H9 (cell line): ENCODE results near the gene ITIH2. TPM values are rescaled to one million over a fixed set of nuclear protein-coding genes. Genes with fewer than 3 reads are reported as not detected.

Source experiments
- DNase-seq: peaks from one replicate; pipeline ENCODE4 v3.0.0-alpha.2; 2017
- H2AFZ ChIP-seq: one replicate; pipeline ENCODE4 v1.6.1; 2013; ENCODE audit warnings: mild to moderate bottlenecking, low read length, control low read depth, moderate library complexity
- H2AK5ac ChIP-seq: 2 replicates; pipeline ENCODE4 v1.6.1; 2013; ENCODE audit warnings: low read length, control low read depth, mixed read lengths; ENCODE audit not compliant: insufficient read length
- H2BK120ac ChIP-seq: one replicate; pipeline ENCODE4 v1.6.1; 2013; ENCODE audit warnings: low read depth, mild to moderate bottlenecking, low read length, control low read depth, inconsistent platforms; ENCODE audit not compliant: poor library complexity, severe bottlenecking
- H2BK12ac ChIP-seq: 2 replicates; pipeline ENCODE4 v1.6.1; 2013; ENCODE audit warnings: low read length, control low read depth, mixed read lengths, low read depth; ENCODE audit not compliant: insufficient read length
- H2BK15ac ChIP-seq: 2 replicates; pipeline ENCODE4 v1.6.1; 2013; ENCODE audit warnings: low read depth, low read length, control low read depth
- H2BK20ac ChIP-seq: one replicate; pipeline ENCODE4 v1.6.1; 2013; ENCODE audit warnings: low read depth, mild to moderate bottlenecking, low read length, control low read depth, inconsistent platforms; ENCODE audit not compliant: poor library complexity, severe bottlenecking
- H2BK5ac ChIP-seq: 2 replicates; pipeline ENCODE4 v1.6.1; 2013; ENCODE audit warnings: low read length, control low read depth, mixed read lengths; ENCODE audit not compliant: insufficient read length
- H3K14ac ChIP-seq: 2 replicates; pipeline ENCODE4 v1.6.1; 2013; ENCODE audit warnings: low read length, control low read depth; ENCODE audit not compliant: insufficient read depth
- H3K18ac ChIP-seq: 2 replicates; pipeline ENCODE4 v1.6.1; 2013; ENCODE audit warnings: low read depth, mild to moderate bottlenecking, mixed read lengths, low read length, control low read depth; ENCODE audit not compliant: insufficient read length
- H3K23ac ChIP-seq: 2 replicates; pipeline ENCODE4 v1.6.1; 2013; ENCODE audit warnings: low read length, control low read depth, mixed read lengths, low read depth; ENCODE audit not compliant: insufficient read length
- H3K23me2 ChIP-seq: 2 replicates; pipeline ENCODE4 v1.6.1; 2013; ENCODE audit warnings: low read depth, mild to moderate bottlenecking, mixed read lengths, low read length, control low read depth; ENCODE audit not compliant: insufficient read length, poor library complexity, severe bottlenecking
- H3K27ac ChIP-seq: 2 replicates; pipeline ENCODE4 v1.5.1; 2013; ENCODE audit warnings: low read length, control low read depth, mixed read lengths, low read depth; ENCODE audit not compliant: insufficient read length
- H3K27me3 ChIP-seq: 2 replicates; pipeline ENCODE4 v1.6.1; 2013; ENCODE audit warnings: low read length, control low read depth, inconsistent platforms; ENCODE audit not compliant: insufficient read depth
- H3K4ac ChIP-seq: 2 replicates; pipeline ENCODE4 v1.6.1; 2013; ENCODE audit warnings: low read depth, mild to moderate bottlenecking, control low read depth, inconsistent platforms, low read length, moderate library complexity
- H3K4me1 ChIP-seq: 2 replicates; pipeline ENCODE4 v1.6.1; 2013; ENCODE audit warnings: low read length, control low read depth, inconsistent platforms; ENCODE audit not compliant: insufficient read depth
- H3K4me2 ChIP-seq: 2 replicates; pipeline ENCODE4 v1.6.1; 2013; ENCODE audit warnings: low read length, control low read depth, mixed read lengths; ENCODE audit not compliant: insufficient read length, insufficient read depth
- H3K56ac ChIP-seq: 2 replicates; pipeline ENCODE4 v1.6.1; 2013; ENCODE audit warnings: low read depth, mild to moderate bottlenecking, mixed read lengths, low read length, control low read depth; ENCODE audit not compliant: insufficient read length
- H3K79me1 ChIP-seq: 2 replicates; pipeline ENCODE4 v1.6.1; 2013; ENCODE audit warnings: low read depth, mild to moderate bottlenecking, moderate library complexity, low read length, control low read depth, inconsistent platforms; ENCODE audit not compliant: insufficient read depth, poor library complexity, severe bottlenecking
- H3K79me2 ChIP-seq: 2 replicates; pipeline ENCODE4 v1.6.1; 2013; ENCODE audit warnings: low read length, control low read depth, inconsistent platforms; ENCODE audit not compliant: insufficient read depth
- H3K9ac ChIP-seq: 2 replicates; pipeline ENCODE4 v1.6.1; 2013; ENCODE audit warnings: low read length, control low read depth, mixed read lengths; ENCODE audit not compliant: insufficient read length; ENCODE audit errors: extremely low read depth
- H3K9me3 ChIP-seq: one replicate; pipeline ENCODE4 v1.6.1; 2013; ENCODE audit warnings: low read depth, low read length, inconsistent platforms; ENCODE audit not compliant: control insufficient read depth
- H3T11ph ChIP-seq: one replicate; pipeline ENCODE4 v1.6.1; 2013; ENCODE audit warnings: mild to moderate bottlenecking, low read length, control low read depth, inconsistent platforms
- H4K20me1 ChIP-seq: one replicate; pipeline ENCODE4 v1.6.1; 2013; ENCODE audit not compliant: control insufficient read depth, insufficient read length, insufficient read depth
- H4K5ac ChIP-seq: 2 replicates; pipeline ENCODE4 v1.6.1; 2013; ENCODE audit warnings: low read depth, mild to moderate bottlenecking, mixed read lengths, low read length, control low read depth; ENCODE audit not compliant: insufficient read length
- H4K8ac ChIP-seq: replicated peaks from 2 replicates; pipeline ENCODE4 v1.6.1; 2013; ENCODE audit warnings: low read length, control low read depth, mixed read lengths, low read depth; ENCODE audit not compliant: insufficient read length
- H4K91ac ChIP-seq: 2 replicates; pipeline ENCODE4 v1.6.1; 2013; ENCODE audit warnings: low read depth, mild to moderate bottlenecking, moderate library complexity, mixed read lengths, low read length, control low read depth; ENCODE audit not compliant: insufficient read length
- H3K27ac Mint-ChIP-seq, 3 experiments: 2 replicates in 2 of 3; 3 replicates in 1 of 3; pipeline ENCODE4 v1.8.0; 2020 to 2021; ENCODE audit warnings: mixed read lengths in 3 of 3, mild to moderate bottlenecking in 1 of 3, moderate library complexity in 1 of 3
- H3K27me3 Mint-ChIP-seq: 2 replicates; pipeline ENCODE4 v1.8.0; 2021; ENCODE audit warnings: low read depth, mild to moderate bottlenecking, moderate library complexity, mixed read lengths
- H3K36me3 Mint-ChIP-seq, 3 experiments: 2 replicates in 2 of 3; 3 replicates in 1 of 3; pipeline ENCODE4 v1.8.0; 2020 to 2021; ENCODE audit warnings: low read depth in 3 of 3, mixed read lengths in 3 of 3; ENCODE audit not compliant: insufficient read depth in 1 of 3
- H3K4me1 Mint-ChIP-seq, 2 experiments: 2 replicates each; pipeline ENCODE4 v1.8.0; 2020; ENCODE audit warnings: mixed read lengths in 2 of 2
- H3K4me3 Mint-ChIP-seq, 2 experiments: 2 replicates in 1 of 2; 3 replicates in 1 of 2; pipeline ENCODE4 v1.8.0; 2020 to 2021; ENCODE audit warnings: mild to moderate bottlenecking in 2 of 2, mixed read lengths in 2 of 2, moderate library complexity in 1 of 2
- H3K9me3 Mint-ChIP-seq, 2 experiments: 2 replicates in 1 of 2; 3 replicates in 1 of 2; pipeline ENCODE4 v1.8.0; 2020; ENCODE audit warnings: mild to moderate bottlenecking in 2 of 2, mixed read lengths in 2 of 2, moderate library complexity in 1 of 2
- WGBS: extraction: QIAGEN DNeasy Blood & Tissue Kit; methylation state at CpG from one replicate; pipeline ENCODE4 v1.1.7; 2013; ENCODE audit warnings: missing lambda C conversion rate, low lambda C conversion rate, mixed read lengths; ENCODE audit not compliant: insufficient read length; ENCODE audit errors: extremely low coverage; 5-methylcytosine and 5-hydroxymethylcytosine counted together
- total RNA-seq: library from RNA; stranded (reverse); gene quantifications from 2 replicates; pipeline ENCODE4 v1.2.1, GENCODE V29; 2021
- TF ChIP-seq, protein P1 (sequence below): fragments of 200-600 bp; sonication (generic); conservative IDR thresholded peaks from 3 replicates; pipeline ENCODE4 v1.8.0; 2021; ENCODE audit warnings: antibody characterized with exemption, mild to moderate bottlenecking

Gene ITIH2
- total RNA-seq, 1 experiment from 2014 or later: not detected

DNA sequence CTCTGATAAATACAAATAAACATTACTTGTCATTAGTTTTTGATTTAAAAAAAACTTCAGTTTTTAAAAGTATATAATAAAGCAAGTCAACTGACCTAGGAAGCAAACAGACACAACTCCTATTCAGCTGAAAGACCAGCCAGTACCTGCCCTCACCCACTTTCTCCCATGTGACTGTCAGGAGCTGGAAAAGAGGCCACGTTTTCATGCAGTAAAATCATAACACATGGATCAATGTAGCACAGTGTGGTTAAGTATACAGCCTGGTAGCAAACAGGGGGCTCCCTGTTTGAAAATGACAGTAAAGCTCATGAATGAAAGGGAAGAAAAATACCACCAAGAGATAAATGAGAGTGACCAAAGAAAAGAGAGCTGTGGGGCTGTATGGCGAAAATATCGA lies 63.1 kb downstream of the ITIH2 start:
- H3T11ph ChIP-seq: no peak overlapping the region
- no peaks in the 10 kb centered on the region for H3K23me2 ChIP-seq
- H3K79me2 ChIP-seq: no peaks in the 10 kb centered on the region
- Mint-ChIP-seq H3K4me3 (no peak overlapping the region), H3K4me1 (no peaks in the 10 kb centered on the region), H3K27me3 (no peaks in the 10 kb centered on the region), H3K27ac (peak overlapping the region in 1 of 3 experiments; percentile 7; a peak in 1 of 7 replicates), H3K36me3 (peaks cover 32 to 78% (median 72%) of the 10 kb centered on the region in 3 experiments; a peak in 6 of 7 replicates), H3K9me3 (no peaks in the 10 kb centered on the region)
- H4K20me1 ChIP-seq: no peaks in the 10 kb centered on the region
- H3K27ac ChIP-seq: no peak overlapping the region
- no peak overlapping the region for H4K8ac ChIP-seq
- no peaks in the 10 kb centered on the region for H3K9me3 ChIP-seq
- no peak overlapping the region for H2BK15ac ChIP-seq
- no peaks in the 10 kb centered on the region for H3K4me1 ChIP-seq
- no peak overlapping the region for H3K14ac ChIP-seq
- no peak overlapping the region for H3K56ac ChIP-seq
- no peak overlapping the region for H2BK20ac ChIP-seq
- no CpG with 5 or more reads among the region's 3 CpGs for WGBS
- H4K91ac ChIP-seq: no peak overlapping the region
- no peak overlapping the region for H3K18ac ChIP-seq
- no peak overlapping the region for H2BK120ac ChIP-seq
- H2AK5ac ChIP-seq: no peak overlapping the region
- TF ChIP-seq, protein P1, sequence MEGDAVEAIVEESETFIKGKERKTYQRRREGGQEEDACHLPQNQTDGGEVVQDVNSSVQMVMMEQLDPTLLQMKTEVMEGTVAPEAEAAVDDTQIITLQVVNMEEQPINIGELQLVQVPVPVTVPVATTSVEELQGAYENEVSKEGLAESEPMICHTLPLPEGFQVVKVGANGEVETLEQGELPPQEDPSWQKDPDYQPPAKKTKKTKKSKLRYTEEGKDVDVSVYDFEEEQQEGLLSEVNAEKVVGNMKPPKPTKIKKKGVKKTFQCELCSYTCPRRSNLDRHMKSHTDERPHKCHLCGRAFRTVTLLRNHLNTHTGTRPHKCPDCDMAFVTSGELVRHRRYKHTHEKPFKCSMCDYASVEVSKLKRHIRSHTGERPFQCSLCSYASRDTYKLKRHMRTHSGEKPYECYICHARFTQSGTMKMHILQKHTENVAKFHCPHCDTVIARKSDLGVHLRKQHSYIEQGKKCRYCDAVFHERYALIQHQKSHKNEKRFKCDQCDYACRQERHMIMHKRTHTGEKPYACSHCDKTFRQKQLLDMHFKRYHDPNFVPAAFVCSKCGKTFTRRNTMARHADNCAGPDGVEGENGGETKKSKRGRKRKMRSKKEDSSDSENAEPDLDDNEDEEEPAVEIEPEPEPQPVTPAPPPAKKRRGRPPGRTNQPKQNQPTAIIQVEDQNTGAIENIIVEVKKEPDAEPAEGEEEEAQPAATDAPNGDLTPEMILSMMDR: no peak
- H3K27me3 ChIP-seq: no peaks in the 10 kb centered on the region
- no peaks in the 10 kb centered on the region for H3K79me1 ChIP-seq
- no peak overlapping the region for H3K4me2 ChIP-seq
- no peak for DNase-seq
- no peak overlapping the region for H3K23ac ChIP-seq
- no peak overlapping the region for H4K5ac ChIP-seq
- no peak overlapping the region for H2AFZ ChIP-seq
- no peak overlapping the region for H3K9ac ChIP-seq
- no peak overlapping the region for H2BK5ac ChIP-seq
- H2BK12ac ChIP-seq: no peak overlapping the region
- no peak overlapping the region for H3K4ac ChIP-seq
